ENCODE results near the gene PGP. TPM values are rescaled to one million over a fixed set of nuclear protein-coding genes. Genes with fewer than 3 reads are reported as not detected.
A peak's percentile ranks its signal among the peaks of the same experiment; 100 is the strongest.

PGP gene
- total RNA-seq, 1 experiment from 2014 or later, result 36.2 TPM

DNA sequence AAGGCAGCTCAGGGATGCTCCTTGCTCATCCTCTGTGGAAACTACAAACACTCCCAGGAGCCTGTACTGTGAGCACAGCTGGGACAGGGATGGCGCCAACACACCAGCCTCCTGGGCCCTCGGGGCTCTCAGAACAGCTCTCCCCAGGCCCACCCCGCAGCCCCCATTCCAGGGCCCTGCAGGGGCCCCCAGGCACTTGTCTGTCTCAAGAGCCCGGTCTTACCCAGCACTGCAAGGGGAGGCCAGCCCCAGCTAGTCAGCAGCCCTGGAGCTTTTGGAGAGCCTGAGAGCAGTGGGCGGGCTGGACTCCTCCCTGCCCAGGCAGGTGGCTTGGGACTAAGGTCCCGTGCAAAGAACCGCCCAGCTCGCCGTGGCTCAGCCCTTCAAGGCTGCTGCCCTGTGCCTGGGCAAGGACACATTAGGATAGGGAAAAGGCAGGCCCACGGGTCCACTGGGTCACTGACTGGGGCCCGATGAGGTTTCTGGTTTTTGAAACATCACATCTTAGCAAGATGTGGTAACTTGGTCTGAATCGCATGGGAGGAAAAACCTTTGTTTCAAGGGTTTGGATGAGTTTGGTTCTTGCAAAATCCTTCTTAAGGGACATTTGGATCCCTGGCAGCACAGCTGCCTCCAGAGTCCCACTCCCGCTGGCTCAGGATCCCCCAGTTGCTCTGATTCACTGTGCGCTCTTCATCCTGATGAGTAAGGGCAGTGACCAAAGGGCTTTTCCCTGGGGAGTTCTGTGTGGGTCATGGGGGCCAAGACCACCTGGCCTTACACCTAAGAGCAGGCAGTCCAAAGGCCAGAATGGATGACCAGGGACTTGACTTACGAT, 24.4 kb upstream of the PGP start:
- no TSS peak for BruUV-seq (replicated peaks)
- Mint-ChIP-seq H3K27me3 (ENCODE audit: insufficient read depth, unreplicated experiment) (no peaks in the 10 kb centered on the region), H3K4me3 (ENCODE audit: unreplicated experiment) (no peak overlapping the region), H3K36me3 (ENCODE audit: insufficient read depth, unreplicated experiment) (peaks cover 69% of the 10 kb centered on the region), H3K27ac (ENCODE audit: unreplicated experiment) (no peak overlapping the region), H3K9me3 (ENCODE audit: unreplicated experiment) (no peaks in the 10 kb centered on the region), H3K4me1 (ENCODE audit: low read depth, unreplicated experiment) (no peaks in the 10 kb centered on the region)
- H3K27me3 ChIP-seq (replicated peaks; ENCODE audit: control insufficient read depth, insufficient read depth, low read length), result no peaks in the 10 kb centered on the region
- ChIA-PET CTCF (interaction anchor here (0.9 to 1.0 kb wide), 2 partner anchors 13 to 44 kb away, joined by 3 read pairs; no protein-coding TSS in a partner anchor), POLR2A (interaction anchor here (0.8 kb wide), 1 partner anchor 25 kb away, joined by 3 read pairs; the partner anchor contains the start of gene PGP)
- no peak overlapping the region for H3K4me3 ChIP-seq (ENCODE audit: low read depth, low read length)
- peak in 1 of 2 experiments; percentile 32 for DNase-seq
- TF ChIP-seq, protein P1, sequence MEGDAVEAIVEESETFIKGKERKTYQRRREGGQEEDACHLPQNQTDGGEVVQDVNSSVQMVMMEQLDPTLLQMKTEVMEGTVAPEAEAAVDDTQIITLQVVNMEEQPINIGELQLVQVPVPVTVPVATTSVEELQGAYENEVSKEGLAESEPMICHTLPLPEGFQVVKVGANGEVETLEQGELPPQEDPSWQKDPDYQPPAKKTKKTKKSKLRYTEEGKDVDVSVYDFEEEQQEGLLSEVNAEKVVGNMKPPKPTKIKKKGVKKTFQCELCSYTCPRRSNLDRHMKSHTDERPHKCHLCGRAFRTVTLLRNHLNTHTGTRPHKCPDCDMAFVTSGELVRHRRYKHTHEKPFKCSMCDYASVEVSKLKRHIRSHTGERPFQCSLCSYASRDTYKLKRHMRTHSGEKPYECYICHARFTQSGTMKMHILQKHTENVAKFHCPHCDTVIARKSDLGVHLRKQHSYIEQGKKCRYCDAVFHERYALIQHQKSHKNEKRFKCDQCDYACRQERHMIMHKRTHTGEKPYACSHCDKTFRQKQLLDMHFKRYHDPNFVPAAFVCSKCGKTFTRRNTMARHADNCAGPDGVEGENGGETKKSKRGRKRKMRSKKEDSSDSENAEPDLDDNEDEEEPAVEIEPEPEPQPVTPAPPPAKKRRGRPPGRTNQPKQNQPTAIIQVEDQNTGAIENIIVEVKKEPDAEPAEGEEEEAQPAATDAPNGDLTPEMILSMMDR (IDR thresholded peaks at IDR 0.05; ENCODE audit: insufficient read depth in 1 of 2, low read depth in 1 of 2, low read length in 1 of 2, severe bottlenecking in 1 of 2, unreplicated experiment in 1 of 2), result no peak
- no peaks in the 10 kb centered on the region; the same call in 1 of the 2 replicates for H3K36me3 ChIP-seq (ENCODE audit: control insufficient read depth, insufficient read depth, low read length)
- H3K9me3 ChIP-seq, result no peaks in the 10 kb centered on the region
- intact Hi-C loops (cut with micrococcal nuclease; ENCODE audit: unreplicated experiment), result no loop called here
- H3K4me1 ChIP-seq, result peaks cover 8% of the 10 kb centered on the region; the same call in 1 of the 2 replicates

DNA sequence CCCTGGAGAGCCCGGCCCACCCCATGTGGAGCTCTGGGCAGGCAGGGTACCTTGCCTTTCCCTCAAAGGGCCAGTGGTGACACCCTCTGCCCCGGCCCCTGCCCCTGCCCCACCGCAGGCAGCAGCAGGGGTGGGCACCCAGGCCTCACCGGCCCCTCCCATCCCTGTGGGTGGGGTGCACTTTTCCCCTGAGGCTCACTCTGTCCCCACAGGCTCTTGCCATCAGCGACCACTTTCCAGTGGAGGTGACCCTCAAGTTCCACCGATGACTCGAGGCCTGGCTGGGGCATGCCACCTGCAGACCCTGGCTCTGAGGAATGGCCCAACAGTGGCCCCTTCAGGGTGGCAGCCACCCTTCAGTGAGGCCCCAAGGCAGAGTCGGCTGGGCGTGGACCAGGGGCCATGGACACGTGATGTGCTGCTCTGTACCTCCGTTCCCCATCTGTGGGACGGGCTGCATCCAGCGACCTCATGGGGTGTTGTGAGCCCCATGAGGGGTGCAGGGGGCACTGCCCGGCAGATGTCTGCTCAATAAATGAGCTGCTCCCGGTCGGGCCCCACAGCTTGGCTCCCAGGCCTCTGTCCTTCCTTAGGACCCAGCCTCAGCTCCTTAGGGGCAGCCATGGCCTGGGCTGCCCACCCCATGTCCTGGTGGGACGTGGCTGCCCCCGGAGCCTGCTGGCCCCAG, 23.7 kb upstream of the PGP start:
- H3K27me3 ChIP-seq (replicated peaks; ENCODE audit: control insufficient read depth, insufficient read depth, low read length), result no peaks in the 10 kb centered on the region
- Mint-ChIP-seq H3K4me1 (ENCODE audit: low read depth, unreplicated experiment) (no peaks in the 10 kb centered on the region), H3K9me3 (ENCODE audit: unreplicated experiment) (no peaks in the 10 kb centered on the region), H3K4me3 (ENCODE audit: unreplicated experiment) (no peak overlapping the region), H3K27ac (ENCODE audit: unreplicated experiment) (no peak overlapping the region), H3K27me3 (ENCODE audit: insufficient read depth, unreplicated experiment) (no peaks in the 10 kb centered on the region), H3K36me3 (ENCODE audit: insufficient read depth, unreplicated experiment) (peaks cover 66% of the 10 kb centered on the region)
- POLR2A ChIA-PET, result interaction anchor here (0.8 kb wide), 1 partner anchor 24 kb away, joined by 3 read pairs; the partner anchor contains the start of gene PGP
- no peaks in the 10 kb centered on the region; the same call in 1 of the 2 replicates for H3K36me3 ChIP-seq (ENCODE audit: control insufficient read depth, insufficient read depth, low read length)
- intact Hi-C loops (cut with micrococcal nuclease; ENCODE audit: unreplicated experiment), result no loop called here
- no peak overlapping the region for H3K4me3 ChIP-seq (ENCODE audit: low read depth, low read length)
- H3K9me3 ChIP-seq, result no peaks in the 10 kb centered on the region
- no TSS peak for BruUV-seq (replicated peaks)
- no peak for DNase-seq
- TF ChIP-seq, protein P1 (IDR thresholded peaks at IDR 0.05; ENCODE audit: insufficient read depth in 1 of 2, low read depth in 1 of 2, low read length in 1 of 2, severe bottlenecking in 1 of 2, unreplicated experiment in 1 of 2), result no peak
- peaks cover 8% of the 10 kb centered on the region; the same call in 1 of the 2 replicates for H3K4me1 ChIP-seq
- CTCF ChIA-PET, result interaction anchor here (0.9 to 1.0 kb wide), 2 partner anchors 14 to 43 kb away, joined by 3 read pairs; no protein-coding TSS in a partner anchor

DNA sequence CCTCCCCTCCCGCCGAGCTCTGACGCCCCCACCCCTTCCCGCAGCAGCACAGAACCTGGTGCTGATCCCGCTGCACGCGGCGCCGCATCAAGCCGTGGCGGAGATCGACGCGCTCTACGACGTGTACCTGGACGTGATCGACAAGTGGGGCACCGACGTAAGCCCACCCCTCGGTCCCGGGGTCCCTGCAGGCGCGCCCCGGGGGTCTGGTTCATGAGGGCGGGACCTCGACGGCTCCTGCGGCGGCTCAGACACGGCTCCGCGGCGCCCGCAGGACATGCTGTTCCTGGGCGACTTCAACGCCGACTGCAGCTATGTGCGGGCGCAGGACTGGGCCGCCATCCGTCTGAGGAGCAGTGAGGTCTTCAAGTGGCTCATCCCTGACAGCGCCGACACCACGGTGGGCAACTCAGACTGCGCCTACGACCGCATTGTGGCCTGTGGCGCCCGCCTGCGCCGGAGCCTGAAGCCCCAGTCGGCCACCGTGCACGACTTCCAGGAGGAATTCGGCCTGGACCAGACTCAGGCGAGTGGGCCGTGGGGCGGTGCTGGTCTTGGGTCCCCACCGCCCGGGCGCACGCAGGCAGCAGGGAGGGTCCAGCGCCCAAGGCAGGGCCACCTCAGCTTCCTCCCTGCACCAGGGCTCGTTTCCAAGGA, 23.0 kb upstream of the PGP start:
- intact Hi-C loops (cut with micrococcal nuclease; ENCODE audit: unreplicated experiment), result no loop called here
- no TSS peak for BruUV-seq (replicated peaks)
- Histone ChIP-seq H3K27me3 (replicated peaks; ENCODE audit: control insufficient read depth, insufficient read depth, low read length) (no peaks in the 10 kb centered on the region), H3K4me1 (peaks cover 8% of the 10 kb centered on the region; the same call in 1 of the 2 replicates), H3K36me3 (ENCODE audit: control insufficient read depth, insufficient read depth, low read length) (no peaks in the 10 kb centered on the region), H3K9me3 (no peaks in the 10 kb centered on the region), H3K4me3 (ENCODE audit: low read depth, low read length) (peak overlapping the region; percentile 46)
- H3K9me3 Mint-ChIP-seq (ENCODE audit: unreplicated experiment), result no peaks in the 10 kb centered on the region
- H3K27ac Mint-ChIP-seq (ENCODE audit: unreplicated experiment), result no peak overlapping the region
- ChIA-PET POLR2A (no interaction called here), CTCF (no interaction called here)
- DNase-seq, result no peak
- TF ChIP-seq, protein P1 (IDR thresholded peaks at IDR 0.05; ENCODE audit: insufficient read depth in 1 of 2, low read depth in 1 of 2, low read length in 1 of 2, severe bottlenecking in 1 of 2, unreplicated experiment in 1 of 2), result no peak
- peak overlapping the region; percentile 56 for H3K4me3 Mint-ChIP-seq (ENCODE audit: unreplicated experiment)
- H3K27me3 Mint-ChIP-seq (ENCODE audit: insufficient read depth, unreplicated experiment), result no peaks in the 10 kb centered on the region
- no peaks in the 10 kb centered on the region for H3K4me1 Mint-ChIP-seq (ENCODE audit: low read depth, unreplicated experiment)
- peaks cover 60% of the 10 kb centered on the region for H3K36me3 Mint-ChIP-seq (ENCODE audit: insufficient read depth, unreplicated experiment)
